ENCODE data around the gene SLC27A5. TPM values are rescaled to one million over a fixed set of nuclear protein-coding genes. Genes with fewer than 3 reads are reported as not detected.
A peak's percentile ranks its signal among the peaks of the same experiment; 100 is the strongest.

SLC27A5 gene
- total RNA-seq, 1 donor: 3.0 TPM

- no peak for DNase-seq (ENCODE audit: low read depth)
- no peak for TF ChIP-seq CTCF (IDR thresholded peaks at IDR 0.05; ENCODE audit: insufficient read depth, low read depth, low read length)
- H3K4me3 ChIP-seq (ENCODE audit: low read depth, low read length): no peak overlapping the region
Observed at GRCh38 chr19:58482372-58482771, 29.4 kb downstream of the SLC27A5 start.

GRCh38 chr19:58480831-58481230 lies 31.0 kb downstream of the SLC27A5 start:
- DNase-seq (ENCODE audit: low read depth): no peak
- TF ChIP-seq CTCF (IDR thresholded peaks at IDR 0.05; ENCODE audit: insufficient read depth, low read depth, low read length): no peak
- H3K4me3 ChIP-seq (ENCODE audit: low read depth, low read length): no peak overlapping the region

GRCh38 chr19:58480481-58480830 lies 31.3 kb downstream of the SLC27A5 start:
- no peak for DNase-seq (ENCODE audit: low read depth)
- no peak for TF ChIP-seq CTCF (IDR thresholded peaks at IDR 0.05; ENCODE audit: insufficient read depth, low read depth, low read length)
- no peak overlapping the region for H3K4me3 ChIP-seq (ENCODE audit: low read depth, low read length)

GRCh38 chr19:58479736-58480480 lies 31.9 kb downstream of the SLC27A5 start:
- DNase-seq (ENCODE audit: low read depth): no peak
- no peak for TF ChIP-seq CTCF (IDR thresholded peaks at IDR 0.05; ENCODE audit: insufficient read depth, low read depth, low read length)

GRCh38 chr19:58479303-58479702 lies 32.5 kb downstream of the SLC27A5 start:
- no peak overlapping the region for H3K4me3 ChIP-seq (ENCODE audit: low read depth, low read length)
- no peak for TF ChIP-seq CTCF (IDR thresholded peaks at IDR 0.05; ENCODE audit: insufficient read depth, low read depth, low read length)

More at GRCh38 chr19:58479736-58480480, 31.9 kb downstream of the SLC27A5 start:
- no peak overlapping the region for H3K4me3 ChIP-seq (ENCODE audit: low read depth, low read length)

GRCh38 chr19:58477871-58478270 lies 33.9 kb downstream of the SLC27A5 start:
- TF ChIP-seq CTCF (IDR thresholded peaks at IDR 0.05; ENCODE audit: insufficient read depth, low read depth, low read length): no peak
- no peak for DNase-seq (ENCODE audit: low read depth)
- H3K4me3 ChIP-seq (ENCODE audit: low read depth, low read length): no peak overlapping the region

More at GRCh38 chr19:58479303-58479702, 32.5 kb downstream of the SLC27A5 start:
- DNase-seq (ENCODE audit: low read depth): no peak

- DNase-seq (ENCODE audit: low read depth): no peak
- no peak for TF ChIP-seq CTCF (IDR thresholded peaks at IDR 0.05; ENCODE audit: insufficient read depth, low read depth, low read length)
- peak overlapping the region; percentile 71 for H3K4me3 ChIP-seq (ENCODE audit: low read depth, low read length)
Observed at GRCh38 chr19:58477130-58477529, 34.7 kb downstream of the SLC27A5 start.

Data from fibroblast of villous mesenchyme (primary cell).